AG20443 (cell line): ENCODE data around the gene RPN2.

ENCODE experiments used
- DNase-seq: peaks from one replicate; pipeline ENCODE4 v3.0.0; 2012; ENCODE audit warnings: low spot score, mixed read lengths

RPN2 gene

DNA sequence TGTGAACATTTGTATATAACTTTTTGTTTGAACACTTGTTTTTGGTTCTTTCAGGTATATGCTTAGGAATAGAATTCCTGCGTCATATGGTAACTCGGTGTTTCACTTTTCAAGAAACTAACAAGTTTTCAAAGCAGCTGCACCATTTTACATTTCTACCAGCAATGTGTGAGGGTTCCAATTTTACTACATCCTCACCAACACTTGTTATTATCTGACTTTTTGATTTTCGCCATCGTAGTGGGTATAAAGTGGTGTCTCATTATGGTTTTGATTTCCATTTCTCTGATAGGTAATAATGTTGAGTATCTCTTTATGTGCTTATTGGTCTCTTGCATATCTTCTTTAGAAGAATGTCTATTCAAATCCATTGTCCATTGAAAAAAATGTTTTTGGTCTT is 39.8 kb downstream of the RPN2 start:
- DNase-seq, result no peak

DNA sequence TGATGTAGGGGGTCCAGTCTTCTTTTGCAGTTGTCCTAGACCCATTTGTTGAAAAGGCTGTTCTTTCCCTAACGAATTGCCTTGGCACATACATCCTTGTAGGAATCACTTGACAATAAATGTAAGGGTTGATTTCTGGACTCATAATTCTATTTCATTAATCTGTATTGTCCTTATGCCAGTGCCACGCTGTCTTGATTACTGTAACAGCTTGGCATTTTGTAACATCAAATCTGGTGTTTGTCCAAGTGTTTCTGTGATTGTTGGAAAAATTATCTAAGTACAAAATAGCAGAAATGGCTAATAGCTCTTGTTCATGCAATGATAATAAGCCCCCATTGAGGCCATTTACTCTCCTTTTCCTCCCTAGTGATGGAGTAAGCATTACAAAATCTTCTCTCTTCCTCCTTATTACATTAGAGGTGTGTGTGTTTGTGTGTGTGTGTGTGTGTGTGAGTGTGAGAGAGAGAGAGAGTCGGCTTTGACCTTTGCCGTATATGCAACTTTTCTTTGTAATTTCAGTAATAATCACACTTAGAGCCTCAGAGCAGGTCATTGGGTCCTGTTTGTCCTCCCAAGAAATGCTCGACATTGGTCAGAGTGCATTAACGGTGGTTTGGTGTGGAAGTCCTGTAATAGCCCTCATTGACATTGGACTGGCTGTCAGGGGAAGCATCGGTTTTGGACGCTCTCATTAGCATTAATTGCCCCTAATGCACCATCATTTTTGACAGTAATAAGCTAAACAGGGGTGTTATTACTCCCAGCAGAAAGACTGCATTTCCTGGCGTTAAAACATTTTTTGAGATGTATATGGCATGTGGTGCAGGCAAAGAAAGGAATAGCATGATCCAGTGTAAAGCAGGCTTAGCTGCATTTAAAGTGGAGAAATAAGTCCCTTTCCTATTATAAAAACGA is 40.9 kb downstream of the RPN2 start:
- no peak for DNase-seq

DNA sequence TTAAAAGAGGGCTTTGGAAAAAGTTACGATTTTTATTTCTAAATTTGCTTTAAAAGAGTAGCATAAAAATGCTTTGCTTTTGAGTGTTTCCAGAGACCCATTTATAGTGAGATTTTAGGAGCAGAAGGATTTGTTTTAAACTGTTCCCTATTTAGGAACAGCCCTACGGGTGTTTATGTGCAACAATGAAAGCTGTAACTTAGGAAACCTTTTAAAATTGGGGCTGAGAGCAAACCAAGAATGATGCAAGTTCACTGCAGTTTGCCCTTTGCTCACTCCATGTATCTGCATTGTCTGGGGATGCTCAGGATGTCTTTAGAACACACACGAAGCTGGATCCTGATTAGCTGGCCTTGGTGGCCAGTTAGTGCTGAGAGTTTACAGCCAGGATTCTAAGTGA is 41.6 kb downstream of the RPN2 start:
- peak; percentile 37 for DNase-seq

DNA sequence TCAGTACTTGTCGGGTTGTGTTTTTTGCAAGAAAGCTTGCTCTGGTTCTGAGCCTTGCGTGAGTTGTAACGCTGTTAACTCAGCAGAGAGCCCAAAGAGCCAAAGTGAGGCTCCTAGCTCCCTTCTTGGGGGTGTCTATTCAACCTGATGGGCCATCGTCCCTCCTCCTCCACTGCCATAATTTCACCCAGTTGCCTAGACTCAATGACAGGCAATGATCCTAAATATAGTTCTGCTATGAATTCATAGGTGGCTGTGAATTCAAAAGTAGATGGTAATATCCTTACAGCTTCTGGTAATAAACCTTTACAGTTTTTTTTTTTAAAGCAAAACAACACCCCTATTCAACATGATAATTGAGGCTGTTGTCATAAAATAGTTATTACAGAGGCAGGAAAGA is 43.0 kb downstream of the RPN2 start:
- no peak for DNase-seq

DNA sequence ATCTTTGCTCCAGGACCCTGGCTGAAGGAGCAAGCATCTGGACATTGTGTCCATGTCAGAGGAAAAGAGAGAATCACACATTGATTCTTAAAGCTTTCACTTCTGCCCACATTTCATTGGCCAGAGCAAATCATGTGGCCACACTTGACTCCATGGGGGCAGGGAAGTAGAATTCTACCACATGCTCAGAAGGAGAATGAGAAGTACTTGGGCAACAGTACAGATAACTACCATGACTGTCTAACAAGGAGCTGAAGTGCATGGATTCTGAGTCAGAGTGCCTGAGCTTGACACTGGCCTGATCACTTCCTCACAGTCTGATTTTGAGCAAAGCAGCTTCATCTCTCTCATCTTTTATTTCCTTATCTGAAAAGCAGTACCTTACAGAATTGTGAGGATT is 43.9 kb downstream of the RPN2 start:
- DNase-seq, result peak; percentile 88

DNA sequence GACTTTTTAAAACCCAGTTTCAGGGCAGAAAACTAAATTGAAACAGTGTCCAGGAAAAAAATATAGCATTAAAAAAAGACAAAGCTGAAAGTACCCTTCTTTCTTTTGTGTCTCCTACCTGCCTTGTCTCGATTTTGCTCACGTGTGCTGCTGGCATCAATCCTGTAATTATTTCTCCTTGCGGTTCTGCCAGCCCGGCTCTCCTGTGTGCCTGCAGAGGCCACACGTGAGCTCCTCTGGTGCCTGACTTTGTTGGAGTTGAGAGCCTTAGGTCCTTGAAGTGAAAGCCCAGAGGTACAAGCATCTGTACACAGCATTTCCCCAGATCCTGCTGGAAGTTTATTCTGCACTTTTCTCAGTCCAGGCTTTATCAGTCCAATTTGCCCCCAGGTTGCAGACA is 46.0 kb downstream of the RPN2 start:
- DNase-seq, result no peak

DNA sequence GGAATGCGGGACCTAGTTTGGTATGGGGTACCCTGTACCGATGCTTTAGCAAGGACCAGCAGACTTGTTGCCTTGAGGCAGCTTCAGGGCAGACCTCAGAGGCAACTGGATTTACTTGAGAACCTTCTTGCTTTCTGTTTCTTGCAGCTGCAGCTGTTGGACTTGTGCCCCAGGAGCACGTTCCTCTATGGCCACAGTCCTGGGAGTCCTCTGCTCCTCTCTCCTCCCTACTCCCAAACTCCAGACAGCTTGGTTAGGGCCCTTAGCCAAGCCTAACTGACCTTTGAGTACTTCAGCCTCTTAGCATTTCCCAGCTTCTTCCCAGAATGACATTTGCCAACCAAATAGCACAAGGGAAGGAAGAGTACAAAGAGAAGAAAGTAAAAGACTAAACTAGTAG is 47.8 kb downstream of the RPN2 start:
- peak; percentile 40 for DNase-seq

DNA sequence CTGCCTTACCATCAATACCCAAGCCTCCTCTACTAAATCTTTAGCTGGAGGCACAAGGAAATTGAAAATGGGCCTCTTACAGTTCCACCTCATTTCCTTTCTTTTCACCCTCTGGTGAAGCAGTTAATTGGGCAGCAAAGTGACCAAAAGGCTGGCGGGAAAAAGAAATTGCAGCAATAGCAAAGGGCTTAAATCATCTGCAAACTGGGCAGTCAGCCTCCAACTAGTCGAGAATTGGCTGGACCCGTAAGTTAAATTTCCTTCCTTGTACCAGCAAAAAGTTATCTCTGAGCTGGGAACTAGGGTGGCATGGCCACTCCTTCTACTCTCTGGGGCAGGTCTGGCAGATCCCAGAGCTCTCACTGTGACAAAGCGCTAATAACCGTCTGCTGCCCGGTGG is 49.0 kb downstream of the RPN2 start:
- DNase-seq, result peak; percentile 58

DNA sequence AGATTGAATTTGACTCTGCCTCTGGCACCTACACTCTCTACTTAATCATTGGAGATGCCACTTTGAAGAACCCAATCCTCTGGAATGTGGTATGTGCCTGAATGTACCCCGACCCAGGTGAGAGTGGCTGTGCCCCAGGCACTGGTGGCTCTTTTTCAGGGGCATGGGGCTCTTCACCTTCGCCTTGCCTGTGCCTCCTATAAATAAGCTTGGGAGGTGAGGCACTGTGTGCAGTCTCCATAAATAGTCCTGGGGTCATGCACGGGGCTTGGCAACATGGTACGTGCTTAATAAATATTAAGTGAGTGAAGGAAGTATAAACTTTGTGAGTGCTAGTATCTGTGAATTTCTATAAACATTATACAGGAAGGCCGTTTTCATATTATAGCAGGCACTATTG is 49.5 kb downstream of the RPN2 start:
- DNase-seq, result no peak

DNA sequence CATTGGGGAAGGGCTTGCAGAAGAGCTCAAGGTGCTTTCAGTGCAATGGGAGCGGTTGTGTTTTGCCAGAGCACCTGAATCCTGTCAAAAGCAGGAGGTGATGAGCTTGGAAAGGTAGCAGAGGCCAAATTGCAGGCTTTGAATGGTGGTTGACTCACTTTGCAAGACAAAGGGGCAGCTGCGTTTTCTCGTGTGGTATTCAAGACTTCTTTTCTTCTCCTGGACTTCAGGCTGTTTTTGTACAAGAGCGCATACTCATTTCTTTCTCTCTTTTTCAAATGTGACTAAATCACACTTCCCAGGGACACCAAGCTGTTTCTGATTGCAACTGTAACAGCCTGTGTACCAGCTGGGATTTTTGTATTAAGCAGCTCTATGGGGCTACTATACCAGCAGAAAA is 50.2 kb downstream of the RPN2 start:
- no peak for DNase-seq

DNA sequence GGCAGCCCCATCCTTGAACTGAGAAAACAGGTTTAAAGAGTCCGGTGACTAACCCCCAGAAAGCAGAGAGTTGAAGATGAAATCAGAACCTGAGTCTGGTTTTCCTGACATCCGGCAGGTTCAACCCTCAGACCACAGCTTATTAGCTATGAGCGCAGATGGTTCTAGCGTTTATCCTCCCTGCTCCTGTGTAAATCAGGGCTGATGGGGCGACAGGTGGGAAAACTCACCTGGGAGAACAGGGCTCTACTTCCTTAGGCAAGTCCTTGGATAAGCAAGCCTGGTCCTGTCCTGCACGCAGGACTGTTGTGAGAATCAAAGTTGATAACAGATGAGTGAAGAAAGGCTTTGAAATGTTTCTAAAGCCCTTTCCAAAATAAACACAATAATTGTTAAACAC is 51.1 kb downstream of the RPN2 start:
- no peak for DNase-seq

DNA sequence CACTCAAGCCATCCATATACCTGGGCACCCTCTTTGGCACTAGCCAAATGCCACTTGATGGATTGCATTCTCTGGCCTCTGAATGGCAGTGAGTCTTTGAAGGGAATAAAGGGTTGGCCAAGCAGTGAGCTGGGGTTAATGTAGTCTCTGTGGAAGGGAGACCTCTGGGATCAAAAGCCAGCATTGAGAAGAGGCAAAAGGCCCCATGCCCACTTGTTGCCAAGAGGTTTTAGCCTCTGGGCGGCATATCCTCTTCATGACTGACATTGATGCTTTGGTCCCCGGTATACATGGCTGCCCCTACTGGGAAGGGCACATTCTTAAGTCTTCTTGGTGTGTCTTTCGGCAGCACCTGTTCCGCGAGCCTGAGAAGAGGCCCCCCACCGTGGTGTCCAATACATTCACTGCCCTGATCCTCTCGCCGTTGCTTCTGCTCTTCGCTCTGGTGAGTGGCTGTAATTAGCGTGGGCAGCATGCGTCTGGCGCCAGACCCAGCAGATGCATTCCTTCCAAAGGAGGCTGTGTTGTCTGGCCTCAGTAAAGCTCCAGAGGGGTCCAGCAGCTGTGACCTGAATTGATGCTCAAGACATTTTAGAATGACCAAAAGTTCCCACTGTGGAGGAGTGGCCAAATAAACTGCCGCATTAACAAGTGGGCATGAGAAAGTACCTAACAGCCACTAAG is 53.0 kb downstream of the RPN2 start:
- no peak for DNase-seq

DNA sequence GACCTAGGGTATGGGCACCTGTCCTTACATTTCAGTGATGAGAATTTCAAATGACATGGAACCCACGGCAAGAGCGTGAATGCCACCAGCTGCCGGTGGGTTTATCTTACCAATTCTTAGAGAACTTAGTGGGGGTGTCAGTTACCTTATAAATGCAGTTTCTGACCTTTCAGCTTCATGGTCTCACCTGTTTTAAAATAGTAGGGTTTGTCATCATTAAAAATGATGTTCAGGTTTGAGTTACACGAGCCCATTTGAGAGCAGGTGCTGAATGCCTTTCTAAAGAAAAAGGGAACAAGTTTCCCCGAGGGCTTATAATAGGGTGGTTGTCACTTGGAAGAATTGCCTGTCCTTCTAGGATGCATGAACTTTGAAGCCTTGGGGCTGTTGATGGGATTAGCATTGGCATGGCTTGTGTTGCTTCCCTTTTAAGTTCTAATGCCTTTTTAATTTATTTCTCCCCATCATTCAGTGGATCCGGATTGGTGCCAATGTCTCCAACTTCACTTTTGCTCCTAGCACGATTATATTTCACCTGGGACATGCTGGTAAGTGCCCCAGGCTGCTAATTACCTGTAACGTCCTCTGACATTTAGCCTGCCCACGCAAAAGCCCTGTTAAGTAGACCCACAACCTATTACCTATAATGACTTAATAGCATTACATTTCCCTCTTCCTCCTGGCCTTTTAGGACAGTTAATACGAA is 54.6 kb downstream of the RPN2 start:
- no peak for DNase-seq

DNA sequence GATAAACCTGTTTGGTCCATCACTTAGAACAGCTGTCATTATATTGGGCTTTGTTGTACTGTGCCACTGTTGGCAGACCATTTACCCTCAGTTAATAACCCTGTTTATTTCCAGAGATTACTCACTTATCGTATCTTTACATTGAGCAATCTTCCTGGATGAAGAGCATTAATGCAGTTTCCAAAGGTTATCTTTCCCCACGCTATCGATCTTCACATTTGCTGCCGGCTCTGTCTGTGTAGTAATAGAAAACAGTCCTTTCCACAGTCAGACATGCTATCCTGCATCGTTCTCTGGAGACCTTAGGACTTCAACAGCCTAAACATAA is 55.1 kb downstream of the RPN2 start:
- DNase-seq, result no peak

DNA sequence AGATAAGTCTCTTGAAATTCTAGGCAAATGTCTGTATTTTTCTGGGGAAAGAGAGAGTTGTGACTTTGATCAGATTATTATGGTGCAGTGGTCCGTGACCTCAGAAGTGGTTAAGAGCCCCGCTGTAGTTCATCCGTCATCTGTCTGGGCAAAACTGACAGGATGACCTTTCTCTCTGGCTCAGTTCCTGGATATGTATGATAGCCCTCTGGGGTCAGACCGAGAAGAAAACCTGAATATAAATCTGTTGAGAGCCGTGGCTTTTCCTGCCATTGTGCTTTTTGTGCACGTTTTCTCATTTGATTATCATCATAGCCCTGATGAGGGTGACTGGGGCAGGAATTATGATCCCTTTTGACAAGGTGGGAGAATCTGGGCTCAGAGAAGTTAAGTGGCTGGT is 55.9 kb downstream of the RPN2 start:
- DNase-seq, result no peak

DNA sequence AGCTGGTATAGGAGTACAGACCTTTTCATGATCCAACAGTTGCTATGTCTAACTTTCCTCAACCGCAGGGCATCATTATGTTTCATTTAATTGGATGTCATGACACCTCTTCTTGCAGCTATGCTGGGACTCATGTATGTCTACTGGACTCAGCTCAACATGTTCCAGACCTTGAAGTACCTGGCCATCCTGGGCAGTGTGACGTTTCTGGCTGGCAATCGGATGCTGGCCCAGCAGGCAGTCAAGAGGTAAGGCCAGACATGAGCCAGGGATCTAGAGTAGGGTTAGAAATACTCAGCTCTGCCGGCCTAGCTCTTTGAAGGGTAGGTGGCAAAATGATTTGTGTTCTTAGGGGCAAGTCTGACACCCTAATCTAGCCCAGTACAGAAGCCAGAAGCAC is 57.3 kb downstream of the RPN2 start:
- DNase-seq, result no peak

DNA sequence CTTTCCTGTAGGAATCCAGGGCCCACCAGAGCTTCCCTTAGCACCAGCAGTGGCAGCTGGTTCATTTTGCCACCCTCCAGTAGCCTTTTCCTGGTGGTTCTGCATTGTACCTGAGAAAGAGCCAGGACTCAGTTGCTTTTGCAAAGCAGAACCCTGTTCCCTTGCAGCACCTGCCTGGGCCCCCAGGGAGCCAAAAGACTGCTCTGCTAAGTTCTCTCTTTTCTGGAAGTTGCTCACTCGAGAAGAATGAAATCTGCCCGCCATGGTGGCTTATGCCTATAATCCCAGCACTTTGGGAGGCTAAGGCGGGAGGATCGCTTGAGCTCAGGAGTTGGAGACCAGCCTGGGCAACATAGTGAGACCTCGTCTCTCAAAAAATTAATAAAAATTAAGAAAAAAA is 58.5 kb downstream of the RPN2 start:
- no peak for DNase-seq

DNA sequence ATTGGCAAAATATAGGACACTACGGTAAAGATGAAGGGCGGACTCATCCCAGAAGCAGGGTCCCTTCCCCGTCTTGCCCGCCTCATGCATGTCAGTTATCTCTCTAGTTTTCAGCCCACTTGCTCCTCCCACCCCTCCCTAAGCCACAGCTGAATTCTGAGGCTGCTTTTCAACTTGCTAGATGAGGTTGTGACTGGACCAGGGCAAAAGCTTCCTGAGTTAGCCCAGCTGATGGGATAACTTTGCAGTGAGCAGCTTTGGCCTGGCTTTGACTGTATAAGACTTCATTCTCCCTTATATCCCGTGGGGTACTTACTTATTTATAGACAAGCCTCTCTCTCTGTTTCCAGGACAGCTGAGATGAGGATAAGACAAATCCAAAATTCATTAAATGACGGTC is 59.3 kb downstream of the RPN2 start:
- DNase-seq, result no peak

DNA sequence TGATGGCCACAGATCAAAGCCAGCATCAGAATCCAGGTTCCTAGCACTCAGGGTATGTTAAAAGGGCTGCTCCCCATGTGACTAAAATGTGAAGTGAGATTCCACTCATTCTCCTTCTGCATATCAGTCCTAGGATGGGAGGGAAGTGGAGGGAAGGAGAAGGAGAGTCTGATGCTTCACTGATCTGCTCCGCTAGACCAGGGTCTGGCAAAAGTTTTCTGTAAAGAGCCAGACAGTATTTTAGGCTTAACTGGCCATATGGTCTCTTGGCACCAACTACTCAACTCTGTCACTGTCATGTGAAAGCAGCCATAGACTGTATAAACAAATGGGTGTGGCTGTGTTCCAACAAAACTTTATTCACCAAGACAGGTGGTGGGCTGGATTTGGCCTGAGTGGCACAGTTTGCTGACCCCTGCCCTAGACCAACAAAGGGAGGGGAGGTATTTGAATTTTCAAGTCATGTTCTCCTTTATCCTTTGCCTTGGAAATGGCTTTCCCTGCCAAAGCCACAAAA is 59.9 kb downstream of the RPN2 start:
- no peak for DNase-seq

DNA sequence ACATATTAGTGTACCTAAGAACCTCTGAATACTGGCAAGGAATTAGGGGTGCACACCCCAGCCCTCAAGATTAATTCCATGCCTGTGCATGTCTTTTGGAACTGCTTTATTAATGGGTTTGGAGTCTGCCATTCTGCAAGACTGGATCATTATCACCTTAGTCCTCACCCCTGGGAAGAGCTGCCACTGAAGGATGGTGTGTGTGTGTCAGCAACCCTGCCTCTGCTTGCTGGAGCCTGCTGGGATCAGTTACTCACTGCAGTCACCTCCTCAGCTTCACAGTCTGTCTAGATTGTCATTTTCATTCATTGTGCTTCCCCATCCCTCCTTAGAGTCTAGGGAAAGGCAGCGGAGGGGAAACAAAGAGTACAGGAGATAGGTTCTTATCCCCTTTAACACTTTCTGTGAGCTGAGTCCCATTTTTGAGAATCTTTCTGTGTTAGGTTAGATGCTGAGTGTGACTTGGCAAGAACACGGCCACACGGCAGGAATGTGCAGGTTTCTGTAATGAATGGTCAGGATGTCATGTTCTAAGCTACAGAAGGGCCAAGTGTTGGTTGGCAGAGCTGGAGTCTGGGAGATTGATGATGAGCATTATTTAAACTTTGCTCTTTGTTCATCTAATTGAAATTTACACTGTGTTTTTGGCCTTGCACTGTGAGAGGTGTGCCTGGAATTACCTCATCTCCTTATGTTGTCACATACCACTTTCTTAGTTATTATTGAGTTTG is 61.4 kb downstream of the RPN2 start:
- DNase-seq, result no peak

DNA sequence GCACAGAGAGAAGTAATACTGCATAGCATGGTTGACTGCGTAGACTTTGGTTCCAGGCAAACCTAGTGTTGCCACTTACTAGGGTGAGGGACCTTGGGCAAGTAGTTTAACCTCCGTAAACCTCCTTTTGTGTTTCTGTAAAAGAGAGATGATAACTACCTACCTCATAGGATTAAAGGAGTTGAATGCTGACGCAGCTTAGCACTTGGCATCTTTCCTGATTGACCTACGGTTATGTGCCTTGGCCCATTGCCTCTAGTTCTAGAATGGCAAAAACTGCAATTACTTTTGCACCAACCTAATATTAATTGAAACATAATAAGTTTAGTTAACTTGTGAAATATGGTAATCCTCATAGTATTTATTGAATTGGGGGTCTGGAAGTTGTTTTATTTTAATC is 63.4 kb downstream of the RPN2 start:
- DNase-seq, result no peak
